CD14-positive monocyte (primary cell): Measurements from ENCODE around the gene OR10K2. TPM values are rescaled to one million over a fixed set of nuclear protein-coding genes. Genes with fewer than 3 reads are reported as not detected.

Experiments
- DNase-seq, 3 donors: peaks; one replicate each; pipeline ENCODE4 v3.0.0-alpha.2; 2011 to 2022
- H2AFZ ChIP-seq: 2 replicates; pipeline ENCODE4 v1.6.0; 2012; ENCODE audit warnings: mild to moderate bottlenecking, low read depth, low read length, inconsistent platforms; ENCODE audit not compliant: insufficient read depth, poor library complexity, severe bottlenecking
- H3K27ac ChIP-seq, 2 donors: 1 replicate in 1 of 2; 2 replicates in 1 of 2; pipeline ENCODE4 v1.5.1; 2012 to 2013; ENCODE audit warnings: low read length in 2 of 2, control low read depth in 1 of 2, inconsistent platforms in 1 of 2, low read depth in 1 of 2, mild to moderate bottlenecking in 1 of 2
- H3K27me3 ChIP-seq, 2 donors: one replicate each; pipeline versions ENCODE4 v1.6.0 to v1.6.1; 2011 to 2013; ENCODE audit warnings: low read length in 2 of 2; ENCODE audit not compliant: control insufficient read depth in 2 of 2, insufficient read depth in 2 of 2
- H3K36me3 ChIP-seq, 2 donors: replicated peaks in 1 of 2; 1 replicate in 1 of 2; 2 replicates in 1 of 2; pipeline versions ENCODE4 v1.5.1 to v1.6.1; 2012 to 2013; ENCODE audit warnings: low read length in 2 of 2, control low read depth in 1 of 2, inconsistent platforms in 1 of 2, mild to moderate bottlenecking in 1 of 2; ENCODE audit not compliant: insufficient read depth in 2 of 2, control insufficient read depth in 1 of 2
- H3K4me1 ChIP-seq, 2 donors: 1 replicate in 1 of 2; 2 replicates in 1 of 2; pipeline versions ENCODE4 v1.5.1 to v1.6.1; 2012 to 2013; ENCODE audit warnings: low read length in 2 of 2, control low read depth in 1 of 2, inconsistent platforms in 1 of 2, mild to moderate bottlenecking in 1 of 2, moderate library complexity in 1 of 2; ENCODE audit not compliant: insufficient read depth in 2 of 2, control insufficient read depth in 1 of 2
- H3K4me2 ChIP-seq: replicated peaks from 2 replicates; pipeline ENCODE3; 2012; ENCODE audit warnings: low read length, moderate library complexity, mild to moderate bottlenecking; ENCODE audit not compliant: poor library complexity, severe bottlenecking; ENCODE audit errors: extremely low read depth
- H3K4me3 ChIP-seq, 3 experiments: fragments of 200-600 bp in 1 of 3; sonication (generic) in 1 of 3; replicated peaks in 1 of 3; 1 replicate in 2 of 3; 2 replicates in 1 of 3; pipeline ENCODE4 v1.5.1; 2011 to 2013; ENCODE audit warnings: low read length in 3 of 3, mild to moderate bottlenecking in 3 of 3, control low read depth in 2 of 3, low read depth in 2 of 3, inconsistent platforms in 1 of 3, moderate library complexity in 1 of 3
- H3K79me2 ChIP-seq: 2 replicates; pipeline ENCODE4 v1.6.0; 2012; ENCODE audit warnings: mild to moderate bottlenecking, control low read depth, inconsistent platforms, low read length, moderate library complexity; ENCODE audit not compliant: insufficient read depth
- H3K9ac ChIP-seq: 2 replicates; pipeline ENCODE4 v1.6.0; 2017; ENCODE audit warnings: low read length, mild to moderate bottlenecking; ENCODE audit not compliant: insufficient read depth, poor library complexity, severe bottlenecking
- H3K9me3 ChIP-seq, 2 donors: replicated peaks in 1 of 2; 1 replicate in 1 of 2; 2 replicates in 1 of 2; pipeline versions ENCODE4 v1.5.1 to v1.6.1; 2012 to 2013; ENCODE audit warnings: low read length in 2 of 2, control low read depth in 1 of 2; ENCODE audit not compliant: control insufficient read depth in 1 of 2, insufficient read depth in 1 of 2
- H4K20me1 ChIP-seq: 2 replicates; pipeline ENCODE4 v1.6.0; 2012; ENCODE audit warnings: mild to moderate bottlenecking, low read length, control low read depth, moderate library complexity; ENCODE audit not compliant: insufficient read depth
- H3K27ac Mint-ChIP-seq, 7 donors: one replicate each; pipeline ENCODE4 v1.8.0; 2020; ENCODE audit warnings: mild to moderate bottlenecking in 7 of 7, mixed read lengths in 7 of 7, moderate library complexity in 6 of 7, inconsistent platforms in 2 of 7
- H3K27me3 Mint-ChIP-seq, 3 donors: one replicate each; pipeline ENCODE4 v1.8.0; 2021 to 2022; ENCODE audit warnings: low read depth in 3 of 3, mild to moderate bottlenecking in 3 of 3, mixed read lengths in 3 of 3, moderate library complexity in 3 of 3, inconsistent platforms in 1 of 3
- H3K36me3 Mint-ChIP-seq, 2 donors: one replicate each; pipeline ENCODE4 v1.8.0; 2020; ENCODE audit warnings: mixed read lengths in 2 of 2, inconsistent platforms in 1 of 2, mild to moderate bottlenecking in 1 of 2
- H3K4me1 Mint-ChIP-seq: one replicate; pipeline ENCODE4 v1.8.0; 2020; ENCODE audit warnings: mild to moderate bottlenecking, mixed read lengths
- H3K4me3 Mint-ChIP-seq, 2 donors: one replicate each; pipeline ENCODE4 v1.8.0; 2020; ENCODE audit warnings: mild to moderate bottlenecking in 2 of 2, mixed read lengths in 2 of 2, moderate library complexity in 1 of 2
- H3K9me3 Mint-ChIP-seq, 7 donors: one replicate each; pipeline ENCODE4 v1.8.0; 2020 to 2022; ENCODE audit warnings: mixed read lengths in 7 of 7, mild to moderate bottlenecking in 6 of 7, moderate library complexity in 6 of 7, inconsistent platforms in 2 of 7
- CTCF ChIP-seq: fragments of 200-600 bp; IDR thresholded peaks from one replicate; pipeline ENCODE4 v1.8.0; 2022; ENCODE audit warnings: antibody characterized with exemption, mild to moderate bottlenecking
- WGBS: methylation state at CpG from one replicate; pipeline ENCODE4 v1.1.5; 2013; ENCODE audit warnings: missing lambda C conversion rate; ENCODE audit not compliant: insufficient coverage; 5-methylcytosine and 5-hydroxymethylcytosine counted together
- intact Hi-C, 2 donors: fragments of 100-400 bp; cut with micrococcal nuclease; formaldehyde crosslinking; loops; one replicate each; pipeline versions ENCODE4 v1.15.0 to v1.15.1; 2023
- polyA plus RNA-seq, 3 donors: library from polyadenylated mRNA; depleted of rRNA in 1 of 3; unstranded in 2 of 3; stranded (reverse) in 1 of 3; fragments of 300-500 nt in 2 of 3; fragments of >200 nt in 1 of 3; fragmentation: Illumina TruSeq in 2 of 3; gene quantifications; 1 replicate in 2 of 3; 2 replicates in 1 of 3; pipeline ENCODE4 v1.2.3, GENCODE V29; 2012 to 2021

The OR10K2 gene
- polyA plus RNA-seq, 3 donors, result not detected

- H3K4me1 ChIP-seq, result no peaks in the 10 kb centered on the region
- H3K4me3 Mint-ChIP-seq, result peak overlapping the region in 1 of 2 donors; percentile 15
- DNase-seq, result peak in 1 of 3 donors; percentile 21
- TF ChIP-seq CTCF, result no peak
- H3K9me3 ChIP-seq, result peaks cover 0 to 2% of the 10 kb centered on the region in 2 donors
- H3K4me1 Mint-ChIP-seq, result peaks cover 6% of the 10 kb centered on the region
- peaks cover under 1 to 17% (median 5%) of the 10 kb centered on the region in 3 donors for H3K27me3 Mint-ChIP-seq
- H2AFZ ChIP-seq, result no peak overlapping the region
- no peak overlapping the region for H3K27ac ChIP-seq
- H3K4me3 ChIP-seq, result no peak overlapping the region
- peaks cover 0 to 5% of the 10 kb centered on the region in 2 donors for H3K36me3 Mint-ChIP-seq
- no peaks in the 10 kb centered on the region for H4K20me1 ChIP-seq
- no peak overlapping the region for H3K4me2 ChIP-seq
- no peak overlapping the region for H3K9ac ChIP-seq
- H3K79me2 ChIP-seq, result no peaks in the 10 kb centered on the region
- H3K27me3 ChIP-seq, result peaks cover 12 to 14% of the 10 kb centered on the region in 2 donors
- H3K36me3 ChIP-seq, result no peaks in the 10 kb centered on the region
- peak overlapping the region in 1 of 7 donors; percentile 54 for H3K27ac Mint-ChIP-seq
- peaks cover 4 to 12% (median 9%) of the 10 kb centered on the region in 7 donors for H3K9me3 Mint-ChIP-seq
- intact Hi-C loops, result no loop called here
These were observed 31.2 kb upstream of the OR10K2 start for GRCh38 chr1:158457246-158457645.

- Mint-ChIP-seq H3K4me1 (peaks cover 10% of the 10 kb centered on the region), H3K9me3 (peaks cover 10 to 23% (median 17%) of the 10 kb centered on the region in 7 donors), H3K27ac (no peak overlapping the region), H3K27me3 (peaks cover 2 to 22% (median 3%) of the 10 kb centered on the region in 3 donors), H3K4me3 (no peak overlapping the region), H3K36me3 (peaks cover 0 to 5% of the 10 kb centered on the region in 2 donors)
- no peak for DNase-seq
- Histone ChIP-seq H3K9ac (no peak overlapping the region), H3K27ac (no peak overlapping the region), H3K4me3 (no peak overlapping the region), H3K36me3 (no peaks in the 10 kb centered on the region), H3K9me3 (peaks cover 0 to 13% of the 10 kb centered on the region in 2 donors), H4K20me1 (no peaks in the 10 kb centered on the region), H3K4me2 (no peak overlapping the region), H3K27me3 (peaks cover 5 to 12% of the 10 kb centered on the region in 2 donors), H2AFZ (no peak overlapping the region), H3K4me1 (peaks cover 0 to 4% of the 10 kb centered on the region in 2 donors), H3K79me2 (no peaks in the 10 kb centered on the region)
- TF ChIP-seq CTCF, result no peak
- intact Hi-C loops, result no loop called here
- WGBS, result 100% methylated on average over 1 of the region's 1 CpG
These were observed 28.5 kb upstream of the OR10K2 start for GRCh38 chr1:158454537-158454936.
